Colonic mucosa (tissue), 4 donors: ENCODE measurements around the gene PLCH1. TPM values are rescaled to one million over a fixed set of nuclear protein-coding genes. Genes with fewer than 3 reads are reported as not detected.

Experiments
- DNase-seq: peaks from one replicate; pipeline ENCODE4 v3.0.0-alpha.2; 2020
- H3K27ac ChIP-seq: fragments of 200-600 bp; one replicate; pipeline ENCODE4 v1.8.0; 2021
- H3K27me3 ChIP-seq: fragments of 200-600 bp; one replicate; pipeline ENCODE4 v1.8.0; 2021
- H3K36me3 ChIP-seq: fragments of 200-600 bp; one replicate; pipeline ENCODE4 v1.8.0; 2021
- H3K4me1 ChIP-seq: fragments of 200-600 bp; one replicate; pipeline ENCODE4 v1.8.0; 2021; ENCODE audit warnings: mild to moderate bottlenecking
- H3K4me3 ChIP-seq: fragments of 200-600 bp; one replicate; pipeline ENCODE4 v1.8.0; 2021
- H3K9ac ChIP-seq, 2 donors: one replicate each; pipeline ENCODE4 v1.7.0; 2013; ENCODE audit warnings: control low read depth in 2 of 2, low read depth in 2 of 2, low read length in 2 of 2
- H3K9me3 ChIP-seq: fragments of 200-600 bp; one replicate; pipeline ENCODE4 v1.8.0; 2021
- CTCF ChIP-seq: fragments of 200-600 bp; IDR thresholded peaks from one replicate; pipeline ENCODE4 v1.8.0; 2022; ENCODE audit warnings: antibody characterized with exemption, mild to moderate bottlenecking
- intact Hi-C: fragments of 100-400 bp; cut with DNase I; formaldehyde crosslinking; loops from one replicate; pipeline ENCODE4 v1.14.1; 2022
- total RNA-seq, 2 donors: library from RNA; stranded (reverse); fragmentation: NEBNext Ultra II Directional in 1 of 2; extraction: Animal tissue kit (Norgen Biotek cat#: 25700) in 1 of 2; gene quantifications; one replicate each; pipeline ENCODE4 v1.2.1, GENCODE V29; 2021
- donor health status: healthy.
- donor health status: DM: no; HTN: no; CAD: no.
- donor health status: DM: no; HTN: no; CAD: no.

PLCH1 gene
- total RNA-seq, 2 donors from 2014 or later, result 8.2 to 11.0 TPM

DNA sequence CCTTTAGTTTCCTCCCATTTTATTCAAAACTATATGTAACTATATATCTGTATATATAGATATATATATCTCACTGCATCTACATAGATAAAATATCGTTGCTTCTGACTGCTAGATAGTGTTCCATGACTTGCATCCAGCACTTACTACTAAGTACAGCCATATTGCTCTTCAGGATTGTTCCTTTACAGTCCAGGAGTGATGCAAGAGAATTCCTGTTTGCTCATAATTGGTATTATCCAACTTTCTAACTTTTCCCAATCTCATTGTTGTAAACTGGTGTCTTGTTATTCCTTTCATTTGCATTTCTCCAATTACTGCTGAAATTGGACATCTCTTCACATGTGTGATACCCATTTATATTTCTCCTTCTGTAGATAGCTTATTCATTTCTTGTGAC, 351.6 kb downstream of the PLCH1 start:
- no peak for DNase-seq
- no peak overlapping the region for H3K4me3 ChIP-seq
- H3K36me3 ChIP-seq, result no peaks in the 10 kb centered on the region
- no peaks in the 10 kb centered on the region for H3K27me3 ChIP-seq
- no peak overlapping the region for H3K27ac ChIP-seq
- intact Hi-C loops, result no loop called here
- H3K9ac ChIP-seq, result no peak overlapping the region
- TF ChIP-seq CTCF, result no peak
- no peaks in the 10 kb centered on the region for H3K9me3 ChIP-seq
- H3K4me1 ChIP-seq, result no peaks in the 10 kb centered on the region

DNA sequence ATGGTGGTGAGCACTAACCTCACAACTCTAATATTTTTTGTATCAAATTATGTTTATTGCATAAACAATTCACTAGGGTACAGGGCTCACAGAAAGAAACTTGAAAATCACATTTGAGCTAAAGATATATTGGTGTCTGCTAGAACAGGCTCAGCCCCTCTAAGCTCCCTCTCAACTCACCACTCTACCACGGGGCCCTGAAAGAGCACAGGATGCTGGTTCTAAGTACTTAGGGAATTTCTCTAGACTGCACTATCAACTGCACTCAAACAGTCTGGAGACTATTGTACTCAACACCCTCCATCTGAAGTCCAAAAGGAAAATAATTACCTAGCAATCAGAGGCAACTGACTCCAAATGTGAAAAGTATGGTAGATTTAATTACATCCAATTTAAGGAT, 352.7 kb downstream of the PLCH1 start:
- Histone ChIP-seq H3K9me3 (no peaks in the 10 kb centered on the region), H3K9ac (no peak overlapping the region), H3K36me3 (no peaks in the 10 kb centered on the region)

DNA sequence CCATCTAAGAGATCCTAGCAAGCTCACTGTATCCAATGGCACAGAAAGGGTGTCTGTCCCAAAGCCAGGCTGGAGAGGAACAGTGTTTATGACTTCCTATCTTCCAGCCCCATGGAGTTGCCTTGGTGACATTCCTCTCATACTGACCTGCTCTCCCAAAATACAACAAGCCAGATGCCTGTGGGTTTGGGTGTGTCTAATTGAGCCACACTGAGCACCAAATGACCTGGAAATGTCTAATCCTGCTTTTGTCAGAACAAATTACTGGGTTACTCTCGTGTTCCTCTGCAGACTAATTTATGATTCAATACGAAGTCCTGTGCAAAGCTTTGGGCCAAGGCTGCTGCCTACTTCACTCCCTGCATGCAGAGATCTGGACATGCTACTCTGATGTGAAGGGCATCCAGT, 353.3 kb downstream of the PLCH1 start:
- intact Hi-C loops, result no loop called here
- no peaks in the 10 kb centered on the region for H3K27me3 ChIP-seq
- no peaks in the 10 kb centered on the region for H3K9me3 ChIP-seq
- H3K4me3 ChIP-seq, result no peak overlapping the region
- no peak for TF ChIP-seq CTCF
- no peak overlapping the region for H3K9ac ChIP-seq
- H3K27ac ChIP-seq, result no peak overlapping the region
- no peaks in the 10 kb centered on the region for H3K36me3 ChIP-seq
- DNase-seq, result no peak
- H3K4me1 ChIP-seq, result no peaks in the 10 kb centered on the region

More for the DNA sequence above, 352.7 kb downstream of the PLCH1 start:
- DNase-seq, result no peak
- Histone ChIP-seq H3K27ac (no peak overlapping the region), H3K4me1 (no peaks in the 10 kb centered on the region), H3K27me3 (no peaks in the 10 kb centered on the region), H3K4me3 (no peak overlapping the region)
- no peak for TF ChIP-seq CTCF
- intact Hi-C loops, result no loop called here

DNA sequence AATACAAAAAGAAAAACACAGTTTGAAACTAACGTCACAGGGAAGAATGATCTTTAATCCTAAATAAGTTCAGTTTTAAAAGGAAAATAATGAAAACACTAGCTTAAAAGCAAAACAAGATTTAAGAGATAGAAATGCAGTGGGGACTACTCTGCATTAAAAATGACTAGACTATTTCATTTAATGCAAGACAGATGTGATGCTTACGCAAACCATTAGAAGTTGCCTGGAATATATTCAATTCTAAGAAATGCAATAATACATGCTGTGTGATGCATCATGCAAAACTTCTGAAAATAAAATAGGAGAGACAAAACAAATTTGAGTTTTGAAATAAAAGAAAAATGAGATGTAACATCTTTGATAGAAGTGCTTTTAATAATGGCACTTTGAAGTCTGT, 353.8 kb downstream of the PLCH1 start:
- Histone ChIP-seq H3K27ac (no peak overlapping the region), H3K9me3 (no peaks in the 10 kb centered on the region), H3K27me3 (no peaks in the 10 kb centered on the region), H3K36me3 (no peaks in the 10 kb centered on the region), H3K9ac (no peak overlapping the region), H3K4me1 (no peaks in the 10 kb centered on the region), H3K4me3 (no peak overlapping the region)
- no peak for DNase-seq
- TF ChIP-seq CTCF, result no peak
- intact Hi-C loops, result no loop called here

GRCh38 chr3:155390351-155390750, 354.5 kb downstream of the PLCH1 start:
- intact Hi-C loops, result no loop called here
- Histone ChIP-seq H3K4me1 (no peaks in the 10 kb centered on the region), H3K4me3 (no peak overlapping the region), H3K9ac (no peak overlapping the region), H3K27ac (no peak overlapping the region), H3K27me3 (no peaks in the 10 kb centered on the region), H3K36me3 (no peaks in the 10 kb centered on the region), H3K9me3 (no peaks in the 10 kb centered on the region)
- no peak for DNase-seq
- TF ChIP-seq CTCF, result no peak

GRCh38 chr3:155388417-155388816, 356.5 kb downstream of the PLCH1 start:
- Histone ChIP-seq H3K36me3 (no peaks in the 10 kb centered on the region), H3K4me3 (no peak overlapping the region), H3K9me3 (no peaks in the 10 kb centered on the region), H3K27ac (no peak overlapping the region), H3K9ac (no peak overlapping the region), H3K27me3 (no peaks in the 10 kb centered on the region), H3K4me1 (no peaks in the 10 kb centered on the region)
- TF ChIP-seq CTCF, result no peak
- DNase-seq, result no peak
- intact Hi-C loops, result no loop called here
